Duodenal mucosa (tissue), 2 donors: ENCODE results near the gene SF3B5.
"Not testable (repeated sequence)": the region's sequence is repeated elsewhere in the genome, so short reads cannot be mapped to it uniquely, and the experiment has no call there.

Source experiments
- H3K27ac ChIP-seq: one replicate; pipeline ENCODE4 v1.7.0; 2013; ENCODE audit warnings: low read depth, low read length
- H3K27me3 ChIP-seq, 2 donors: one replicate each; pipeline ENCODE4 v1.7.0; 2013; ENCODE audit warnings: low read length in 2 of 2, control low read depth in 1 of 2; ENCODE audit not compliant: insufficient read depth in 2 of 2, control insufficient read depth in 1 of 2
- H3K36me3 ChIP-seq, 2 donors: one replicate each; pipeline ENCODE4 v1.7.0; 2013; ENCODE audit warnings: low read length in 2 of 2, control low read depth in 1 of 2; ENCODE audit not compliant: insufficient read depth in 2 of 2, control insufficient read depth in 1 of 2
- H3K4me1 ChIP-seq, 2 donors: one replicate each; pipeline ENCODE4 v1.7.0; 2013; ENCODE audit warnings: low read length in 2 of 2, control low read depth in 1 of 2; ENCODE audit not compliant: insufficient read depth in 2 of 2, control insufficient read depth in 1 of 2
- H3K4me3 ChIP-seq, 2 donors: one replicate each; pipeline ENCODE4 v1.7.0; 2013; ENCODE audit warnings: low read length in 2 of 2, low read depth in 1 of 2
- H3K9ac ChIP-seq, 2 donors: one replicate each; pipeline ENCODE4 v1.7.0; 2013; ENCODE audit warnings: low read length in 2 of 2, low read depth in 1 of 2
- H3K9me3 ChIP-seq, 2 donors: one replicate each; pipeline ENCODE4 v1.7.0; 2013; ENCODE audit warnings: low read length in 2 of 2, control low read depth in 1 of 2; ENCODE audit not compliant: control insufficient read depth in 1 of 2

SF3B5 gene

DNA sequence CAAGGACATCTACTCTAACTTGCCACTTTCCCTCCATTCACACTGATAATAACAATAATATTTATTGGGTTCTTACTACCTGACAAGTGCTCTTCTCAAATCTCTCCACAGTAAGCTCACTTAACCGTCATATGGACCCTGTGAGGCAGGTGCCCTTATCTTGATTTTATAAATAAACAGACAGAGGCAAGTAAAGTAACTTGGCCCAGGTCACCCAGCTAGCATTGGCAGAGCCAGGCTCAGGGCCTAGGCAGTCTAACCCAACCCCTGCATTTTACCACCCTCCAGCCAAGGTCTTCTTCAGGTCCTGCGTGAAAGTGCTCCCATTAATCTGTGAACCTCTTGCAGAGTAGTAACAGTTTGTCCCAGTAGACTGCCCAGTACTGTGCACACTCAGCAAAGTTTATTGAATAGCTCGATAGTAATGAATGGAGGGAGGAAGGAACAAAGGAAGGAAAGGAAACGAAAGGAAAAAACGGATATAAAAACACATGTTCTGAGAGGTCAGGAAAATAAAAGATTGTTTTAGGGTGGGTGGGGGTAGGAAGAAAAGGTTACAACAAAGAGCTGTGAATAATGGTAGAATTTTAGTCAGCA, 38.0 kb upstream of the SF3B5 start:
- no peaks in the 10 kb centered on the region for H3K27me3 ChIP-seq
- no peak overlapping the region for H3K4me3 ChIP-seq
- H3K4me1 ChIP-seq = no peaks in the 10 kb centered on the region
- no peaks in the 10 kb centered on the region for H3K9me3 ChIP-seq
- H3K9ac ChIP-seq = no peak overlapping the region
- H3K27ac ChIP-seq = no peak overlapping the region
- no peaks in the 10 kb centered on the region for H3K36me3 ChIP-seq

GRCh38 chr6:144132167-144132690, 36.9 kb upstream of the SF3B5 start:
- not testable (repeated sequence) for H3K4me1 ChIP-seq, H3K36me3 ChIP-seq, H3K27me3 ChIP-seq, H3K4me3 ChIP-seq, H3K9me3 ChIP-seq, H3K9ac ChIP-seq, H3K27ac ChIP-seq

DNA sequence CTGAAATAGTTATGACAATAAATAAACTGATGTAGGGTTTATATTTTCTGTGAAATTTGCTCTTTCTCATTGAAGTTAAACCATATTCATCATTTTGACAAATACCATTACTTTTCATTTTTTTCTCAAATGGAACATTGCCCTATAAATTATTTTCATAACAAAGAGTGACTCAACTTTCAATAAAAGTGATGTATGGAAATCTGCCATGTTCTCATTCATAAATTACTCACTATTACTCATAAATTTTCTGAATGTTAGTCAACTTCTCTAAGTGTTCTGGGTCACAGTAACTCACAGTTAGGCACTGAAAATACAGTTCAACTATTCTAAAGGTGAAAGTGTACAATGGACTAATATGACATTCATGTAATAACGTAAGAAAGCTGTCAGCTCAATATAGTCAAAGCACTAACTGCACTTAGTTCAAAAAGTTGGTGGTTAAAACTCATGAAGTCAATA, 35.9 kb upstream of the SF3B5 start:
- Histone ChIP-seq H3K4me3 (no peak overlapping the region), H3K4me1 (no peaks in the 10 kb centered on the region), H3K27ac (no peak overlapping the region), H3K27me3 (no peaks in the 10 kb centered on the region), H3K9ac (no peak overlapping the region), H3K36me3 (no peaks in the 10 kb centered on the region), H3K9me3 (no peaks in the 10 kb centered on the region)

DNA sequence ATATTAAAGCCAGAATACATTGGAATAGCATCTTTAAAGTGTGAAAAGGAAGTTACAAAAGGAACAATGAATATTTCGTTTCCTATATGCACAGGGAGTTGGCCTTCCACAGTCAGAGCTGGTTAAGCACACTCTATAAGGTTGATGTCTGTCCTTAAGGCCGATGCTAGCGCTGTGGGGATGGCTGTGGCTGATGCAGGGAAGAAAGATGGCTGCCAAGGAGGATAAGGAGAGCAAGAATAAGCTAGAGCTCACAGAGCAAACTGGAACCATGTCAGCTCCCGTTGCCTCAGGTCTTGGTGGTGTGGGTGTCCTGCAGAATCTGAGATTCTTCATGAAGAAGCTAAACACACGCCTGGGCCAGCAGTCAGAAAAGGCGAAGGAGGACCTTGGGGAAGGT, 34.1 kb upstream of the SF3B5 start:
- H3K4me1 ChIP-seq = no peaks in the 10 kb centered on the region
- H3K4me3 ChIP-seq = no peak overlapping the region
- H3K9ac ChIP-seq = no peak overlapping the region
- no peaks in the 10 kb centered on the region for H3K9me3 ChIP-seq
- H3K27ac ChIP-seq = no peak overlapping the region
- no peaks in the 10 kb centered on the region for H3K36me3 ChIP-seq
- no peaks in the 10 kb centered on the region for H3K27me3 ChIP-seq

DNA sequence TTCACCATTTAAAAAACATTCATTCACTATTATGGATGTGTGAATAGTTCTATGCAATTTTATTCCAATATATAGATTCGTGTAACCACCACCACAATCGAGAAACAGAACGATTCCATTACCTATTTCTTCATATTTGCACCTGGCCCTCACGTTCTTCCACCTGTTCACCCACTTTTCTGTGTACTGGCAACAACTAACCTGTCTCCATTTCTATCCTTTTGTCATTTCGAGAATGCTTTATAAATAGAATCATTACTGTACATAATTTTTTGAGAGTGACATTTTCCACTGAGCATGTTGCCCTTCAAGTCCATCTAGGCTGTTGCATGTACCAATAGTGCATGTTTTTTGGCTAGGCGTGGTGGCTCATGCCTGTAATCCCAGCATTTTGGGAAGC, 31.7 kb upstream of the SF3B5 start:
- Histone ChIP-seq H3K27ac (no peak overlapping the region), H3K9ac (no peak overlapping the region), H3K9me3 (no peaks in the 10 kb centered on the region), H3K36me3 (no peaks in the 10 kb centered on the region), H3K27me3 (no peaks in the 10 kb centered on the region), H3K4me3 (no peak overlapping the region), H3K4me1 (no peaks in the 10 kb centered on the region)

- Histone ChIP-seq H3K27ac (no peak overlapping the region), H3K27me3 (no peaks in the 10 kb centered on the region), H3K4me3 (no peak overlapping the region), H3K36me3 (no peaks in the 10 kb centered on the region), H3K9me3 (no peaks in the 10 kb centered on the region), H3K9ac (no peak overlapping the region), H3K4me1 (no peaks in the 10 kb centered on the region)
Observed at GRCh38 chr6:144123836-144124235, 28.5 kb upstream of the SF3B5 start.

DNA sequence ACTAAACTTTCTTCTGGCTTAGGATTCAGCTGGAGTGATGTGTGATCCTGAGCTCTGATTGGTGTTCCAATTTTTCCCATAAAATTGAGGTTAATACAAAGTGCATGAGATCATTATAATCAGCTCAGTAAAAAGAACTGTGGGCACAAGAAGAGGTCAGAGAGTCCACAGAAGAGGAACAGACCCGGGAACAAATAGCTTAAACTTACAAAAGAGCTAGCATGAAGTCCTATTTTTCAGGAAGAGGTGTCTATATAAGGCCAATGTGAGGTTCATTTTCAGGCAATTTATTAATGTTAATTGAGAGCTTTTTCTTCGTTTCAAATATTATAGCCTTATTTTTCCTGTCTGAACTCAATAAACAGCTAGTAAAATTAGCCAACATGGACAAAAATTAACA, 28.0 kb upstream of the SF3B5 start:
- Histone ChIP-seq H3K27me3 (no peaks in the 10 kb centered on the region), H3K36me3 (no peaks in the 10 kb centered on the region), H3K9me3 (no peaks in the 10 kb centered on the region)

GRCh38 chr6:144122861-144123260, 27.5 kb upstream of the SF3B5 start:
- no peak overlapping the region for H3K27ac ChIP-seq
- H3K4me3 ChIP-seq = no peak overlapping the region
- H3K27me3 ChIP-seq = no peaks in the 10 kb centered on the region
- H3K9ac ChIP-seq = no peak overlapping the region
- no peaks in the 10 kb centered on the region for H3K9me3 ChIP-seq
- H3K36me3 ChIP-seq = no peaks in the 10 kb centered on the region
- no peaks in the 10 kb centered on the region for H3K4me1 ChIP-seq

More for the DNA sequence above, 28.0 kb upstream of the SF3B5 start:
- H3K27ac ChIP-seq = no peak overlapping the region
- H3K4me1 ChIP-seq = no peaks in the 10 kb centered on the region
- H3K9ac ChIP-seq = no peak overlapping the region
- H3K4me3 ChIP-seq = no peak overlapping the region

DNA sequence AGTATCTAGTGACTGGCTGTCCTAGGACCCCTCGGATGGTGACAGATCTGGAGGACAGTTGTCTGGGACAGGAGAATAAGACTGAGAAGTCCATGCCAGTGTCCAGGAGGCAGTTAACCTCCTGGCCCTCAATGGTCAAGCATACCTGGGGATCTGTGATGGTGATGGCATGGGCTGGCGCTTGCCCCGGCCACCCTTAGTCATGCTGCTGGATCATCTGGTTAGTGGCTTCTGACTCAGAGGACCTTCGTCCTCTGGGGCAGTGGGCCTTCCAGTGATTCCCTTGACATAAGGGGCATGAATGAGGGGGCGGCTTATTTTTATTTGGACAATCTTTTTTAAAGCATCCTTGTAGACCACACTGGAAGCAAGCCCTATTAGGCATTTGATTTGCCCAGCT, 24.0 kb upstream of the SF3B5 start:
- no peaks in the 10 kb centered on the region for H3K36me3 ChIP-seq
- H3K9ac ChIP-seq = no peak overlapping the region
- H3K9me3 ChIP-seq = no peaks in the 10 kb centered on the region
- no peaks in the 10 kb centered on the region for H3K27me3 ChIP-seq
- H3K27ac ChIP-seq = no peak overlapping the region
- no peaks in the 10 kb centered on the region for H3K4me1 ChIP-seq
- H3K4me3 ChIP-seq = no peak overlapping the region

DNA sequence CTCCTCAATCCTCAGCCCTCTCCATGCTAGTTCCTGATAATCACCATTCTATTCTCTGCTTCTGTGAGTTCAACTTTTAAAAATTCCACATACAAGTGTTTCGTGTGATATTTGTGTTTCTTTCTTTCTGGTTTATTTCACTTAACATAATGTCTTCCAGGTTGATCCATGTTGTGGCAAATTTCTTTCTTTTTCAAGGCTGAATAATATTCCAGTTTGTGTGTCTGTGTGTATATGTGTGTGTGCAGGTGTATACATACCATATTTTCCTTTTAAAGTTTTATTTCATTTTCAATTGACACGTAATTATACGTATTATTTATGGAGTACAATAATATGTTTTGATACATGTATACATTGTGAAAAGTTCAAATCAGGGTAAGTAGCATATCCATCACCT, 19.8 kb upstream of the SF3B5 start:
- H3K27me3 ChIP-seq = no peaks in the 10 kb centered on the region
- H3K36me3 ChIP-seq = no peaks in the 10 kb centered on the region
- H3K27ac ChIP-seq = no peak overlapping the region
- H3K9ac ChIP-seq = no peak overlapping the region
- no peak overlapping the region for H3K4me3 ChIP-seq
- no peaks in the 10 kb centered on the region for H3K9me3 ChIP-seq
- no peaks in the 10 kb centered on the region for H3K4me1 ChIP-seq

GRCh38 chr6:144113366-144113765, 18.0 kb upstream of the SF3B5 start:
- no peaks in the 10 kb centered on the region for H3K27me3 ChIP-seq
- no peak overlapping the region for H3K27ac ChIP-seq
- no peaks in the 10 kb centered on the region for H3K9me3 ChIP-seq
- H3K36me3 ChIP-seq = no peaks in the 10 kb centered on the region
- H3K9ac ChIP-seq = no peak overlapping the region
- no peak overlapping the region for H3K4me3 ChIP-seq
- no peaks in the 10 kb centered on the region for H3K4me1 ChIP-seq
